ENCODE measurements around the gene IDS. TPM values are rescaled to one million over a fixed set of nuclear protein-coding genes. Genes with fewer than 3 reads are reported as not detected.

The IDS gene
- total and polyA plus RNA-seq, 9 donors = 53.3 to 122 (median 76.1) TPM

DNA sequence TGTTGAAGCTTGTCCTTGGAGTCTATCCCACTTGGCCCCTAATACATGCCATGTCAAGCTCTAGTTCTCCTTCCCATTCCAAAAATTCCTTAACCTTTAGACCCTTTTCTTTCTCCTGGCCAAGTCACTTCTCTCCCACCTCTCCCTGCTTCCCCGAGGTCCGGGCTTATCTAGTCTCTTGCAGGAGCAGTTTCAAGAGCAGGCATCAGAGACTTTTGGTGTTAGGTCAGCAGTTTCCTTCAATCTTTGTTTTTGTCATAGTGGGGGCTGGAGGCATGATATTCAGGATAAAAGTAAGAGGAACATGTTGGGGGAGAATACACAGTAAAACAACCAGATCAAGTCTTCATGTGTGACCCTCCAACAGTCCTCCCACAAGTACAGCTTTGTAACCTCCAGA lies 11.5 kb upstream of the IDS start:
- Histone ChIP-seq H3K27ac (no peak overlapping the region), H3K27me3 (no peaks in the 10 kb centered on the region), H3K4me1 (ENCODE audit: insufficient read depth) (no peaks in the 10 kb centered on the region), H3K36me3 (no peaks in the 10 kb centered on the region), H3K4me3 (no peak overlapping the region), H3K9me3 (no peaks in the 10 kb centered on the region)
- 30 to 57% (median 52%) methylated on average over 2 of the region's 2 CpGs for WGBS, 3 donors
- no peak for DNase-seq
- TF ChIP-seq, protein P1, sequence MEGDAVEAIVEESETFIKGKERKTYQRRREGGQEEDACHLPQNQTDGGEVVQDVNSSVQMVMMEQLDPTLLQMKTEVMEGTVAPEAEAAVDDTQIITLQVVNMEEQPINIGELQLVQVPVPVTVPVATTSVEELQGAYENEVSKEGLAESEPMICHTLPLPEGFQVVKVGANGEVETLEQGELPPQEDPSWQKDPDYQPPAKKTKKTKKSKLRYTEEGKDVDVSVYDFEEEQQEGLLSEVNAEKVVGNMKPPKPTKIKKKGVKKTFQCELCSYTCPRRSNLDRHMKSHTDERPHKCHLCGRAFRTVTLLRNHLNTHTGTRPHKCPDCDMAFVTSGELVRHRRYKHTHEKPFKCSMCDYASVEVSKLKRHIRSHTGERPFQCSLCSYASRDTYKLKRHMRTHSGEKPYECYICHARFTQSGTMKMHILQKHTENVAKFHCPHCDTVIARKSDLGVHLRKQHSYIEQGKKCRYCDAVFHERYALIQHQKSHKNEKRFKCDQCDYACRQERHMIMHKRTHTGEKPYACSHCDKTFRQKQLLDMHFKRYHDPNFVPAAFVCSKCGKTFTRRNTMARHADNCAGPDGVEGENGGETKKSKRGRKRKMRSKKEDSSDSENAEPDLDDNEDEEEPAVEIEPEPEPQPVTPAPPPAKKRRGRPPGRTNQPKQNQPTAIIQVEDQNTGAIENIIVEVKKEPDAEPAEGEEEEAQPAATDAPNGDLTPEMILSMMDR (IDR thresholded peaks at IDR 0.05) = no peak
- TF ChIP-seq POLR2A (IDR thresholded peaks at IDR 0.05) (no peak), EP300 (IDR thresholded peaks at IDR 0.05) (no peak)
- intact Hi-C loops (cut with DNase I) = no loop called here

DNA sequence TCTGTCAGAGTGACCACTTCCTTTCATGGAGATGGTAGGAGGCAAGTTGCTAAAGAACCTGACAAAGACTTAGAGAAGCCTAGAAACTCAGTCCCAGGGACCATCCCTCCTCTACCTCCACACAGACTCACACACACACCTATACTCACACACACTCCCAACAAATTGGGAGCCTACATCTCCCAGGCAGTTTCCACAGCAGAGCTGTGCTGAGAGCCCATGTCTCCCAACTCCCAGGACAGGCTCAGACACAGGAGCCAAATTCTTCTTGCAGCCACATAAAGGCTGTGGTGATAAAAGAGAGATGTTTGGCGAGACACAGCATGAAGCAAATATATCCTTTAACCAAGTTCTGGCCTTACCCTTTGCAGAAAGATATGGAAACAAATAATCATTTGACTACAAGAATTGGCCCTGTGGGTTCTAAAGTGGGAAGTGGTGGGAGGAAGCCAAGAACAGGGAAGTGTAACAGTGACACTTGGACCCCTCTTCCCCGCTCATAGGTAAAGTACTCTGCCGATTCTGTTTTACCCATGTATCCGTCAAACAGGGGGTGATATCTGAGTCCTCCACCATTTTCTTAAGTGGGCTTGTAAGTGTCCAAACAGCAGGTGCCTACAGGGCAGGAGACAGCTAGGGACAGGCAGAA lies 11.0 kb upstream of the IDS start:
- Histone ChIP-seq H3K4me1 (ENCODE audit: insufficient read depth) (no peaks in the 10 kb centered on the region), H3K36me3 (no peaks in the 10 kb centered on the region), H3K4me3 (no peak overlapping the region), H3K27ac (no peak overlapping the region), H3K9me3 (no peaks in the 10 kb centered on the region), H3K27me3 (no peaks in the 10 kb centered on the region)
- WGBS, 3 donors = 46 to 74% (median 72%) methylated on average over 4 of the region's 4 CpGs
- no peak for DNase-seq
- TF ChIP-seq POLR2A (IDR thresholded peaks at IDR 0.05) = no peak
- TF ChIP-seq, protein P1 (IDR thresholded peaks at IDR 0.05) = no peak
- TF ChIP-seq EP300 (IDR thresholded peaks at IDR 0.05) = no peak
- intact Hi-C loops (cut with DNase I) = no loop called here

DNA sequence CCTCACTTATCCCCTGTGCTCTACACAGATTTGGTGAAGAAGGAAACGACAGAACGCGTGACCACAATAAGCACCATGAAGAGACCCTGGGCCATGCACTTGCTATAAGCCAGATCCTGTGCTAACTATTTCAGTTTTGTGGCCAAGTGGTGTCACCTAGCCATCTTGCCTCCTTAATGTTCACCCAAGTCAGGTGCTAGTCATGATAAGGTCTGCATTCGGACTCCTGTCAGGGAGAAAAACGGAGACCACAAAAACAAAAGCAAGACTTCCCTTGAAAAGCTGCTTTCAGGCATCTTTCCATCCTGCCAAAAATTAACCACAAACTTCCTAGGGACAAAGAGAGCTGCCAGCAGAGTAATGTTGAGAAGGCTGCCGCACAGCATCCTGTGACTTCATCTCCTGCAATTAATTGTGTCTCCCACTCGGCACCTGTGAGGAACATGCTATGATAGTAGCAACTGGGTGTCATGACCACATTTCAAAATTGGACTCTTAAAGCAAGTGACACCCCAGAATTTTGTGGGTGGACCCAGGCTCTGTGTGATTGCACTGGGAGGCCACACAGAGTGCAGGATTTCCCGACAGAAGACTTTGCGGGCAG lies 8.8 kb upstream of the IDS start:
- WGBS, 3 donors = 62 to 68% (median 65%) methylated on average over 9 of the region's 9 CpGs
- TF ChIP-seq, protein P1 (IDR thresholded peaks at IDR 0.05) = no peak
- TF ChIP-seq POLR2A (IDR thresholded peaks at IDR 0.05) (no peak), EP300 (IDR thresholded peaks at IDR 0.05) (no peak)
- intact Hi-C loops (cut with DNase I) = loop anchor here in 1 of 4 donors (5.0 kb wide), 1 partner anchor 662 kb away; no protein-coding TSS in a partner anchor
- no peak for DNase-seq
- Histone ChIP-seq H3K27me3 (no peaks in the 10 kb centered on the region), H3K27ac (no peak overlapping the region), H3K4me1 (ENCODE audit: insufficient read depth) (no peaks in the 10 kb centered on the region), H3K4me3 (no peak overlapping the region), H3K36me3 (no peaks in the 10 kb centered on the region), H3K9me3 (no peaks in the 10 kb centered on the region)

DNA sequence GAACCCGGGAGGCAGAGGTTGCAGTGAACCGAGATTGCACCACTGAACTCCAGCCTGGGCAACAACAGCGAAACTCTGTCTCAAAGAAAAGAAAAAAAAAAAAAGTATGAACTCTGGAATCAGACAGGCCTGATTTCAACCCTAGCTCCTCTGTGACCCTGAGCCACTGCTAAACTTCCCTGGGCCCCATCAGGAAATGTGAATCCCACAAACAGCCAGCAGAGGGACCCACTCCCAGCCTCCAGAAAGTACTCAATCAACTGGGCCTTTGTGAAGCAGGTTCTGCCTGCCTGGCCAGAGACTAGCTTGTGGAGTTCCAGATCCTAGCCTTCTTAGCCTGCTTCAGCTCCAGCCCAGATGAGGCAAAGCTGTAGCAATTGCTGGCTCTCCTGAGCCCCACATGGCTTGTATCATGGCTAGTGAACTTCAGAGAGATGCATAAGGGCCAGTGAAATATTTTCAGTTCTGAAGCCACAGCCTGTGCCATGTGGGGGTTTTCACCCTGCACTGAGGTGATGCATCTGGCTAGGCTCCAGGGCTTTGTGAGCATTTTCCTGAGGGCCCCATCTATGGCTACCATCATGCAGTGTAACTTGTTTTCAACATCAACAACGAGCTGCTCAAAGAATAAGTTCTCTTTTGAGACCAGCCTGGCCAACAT lies 7.2 kb upstream of the IDS start:
- Histone ChIP-seq H3K36me3 (no peaks in the 10 kb centered on the region), H3K4me3 (no peak overlapping the region), H3K27me3 (no peaks in the 10 kb centered on the region), H3K9me3 (no peaks in the 10 kb centered on the region), H3K27ac (no peak overlapping the region), H3K4me1 (ENCODE audit: insufficient read depth) (no peaks in the 10 kb centered on the region)
- no peak for TF ChIP-seq POLR2A (IDR thresholded peaks at IDR 0.05)
- intact Hi-C loops (cut with DNase I) = loop anchor here in 1 of 4 donors (5.0 kb wide), 1 partner anchor 660 kb away; no protein-coding TSS in a partner anchor
- no peak for DNase-seq
- 52 to 74% (median 68%) methylated on average over 4 of the region's 4 CpGs for WGBS, 3 donors

Data from ovary (tissue), 9 donors.